ENCODE measurements around the gene APOL6.

- TF ChIP-seq CTCF (conservative IDR thresholded peaks at IDR 0.05) (no peak), ZFX (IDR thresholded peaks at IDR 0.05) (no peak)
Observed at GRCh38 chr22:35697142-35697541, 48.9 kb downstream of the APOL6 start.
